Endothelial cell of umbilical vein (primary cell): Measurements from ENCODE around the gene GGT6. TPM values are rescaled to one million over a fixed set of nuclear protein-coding genes. Genes with fewer than 3 reads are reported as not detected.
A peak's percentile ranks its signal among the peaks of the same experiment; 100 is the strongest.

Experiments
- BruUV-seq: library from RNA; stranded (reverse); fragments of 400-500 nt; replicated peaks from 2 replicates; lab custom pipeline; 2021; lab: Mats Ljungman, UMichigan
- CTCF ChIA-PET: fragments of 300-600, 350-600 bp; sonication (Branson Sonifier 250); formaldehyde crosslinking; loops from one replicate; lab custom pipeline; 2021; ENCODE audit warnings: antibody characterized with exemption, inconsistent platforms; lab: Charles Lee
- POLR2A ChIA-PET: fragments of 300-600, 350-600 bp; sonication (Branson Sonifier 250); formaldehyde crosslinking; loops from one replicate; lab custom pipeline; 2021; ENCODE audit warnings: antibody characterized with exemption, inconsistent platforms; lab: Charles Lee
- DNase-seq: peaks from one replicate; pipeline ENCODE4 v3.0.0-alpha.2; 2011; ENCODE audit warnings: low read depth, low spot score
- FAIRE-seq: peaks from 2 replicates; lab custom pipeline; 2011; peaks lifted over from hg19 to GRCh38; lab: Jason Lieb, UNC
- H2AFZ ChIP-seq: 2 replicates; pipeline ENCODE4 v1.6.0; 2012; ENCODE audit warnings: low read depth, low read length, control low read depth, inconsistent platforms
- H3K27ac ChIP-seq: 2 replicates; pipeline ENCODE4 v1.5.1; 2011; ENCODE audit warnings: low read depth, mild to moderate bottlenecking, control low read depth, low read length, moderate library complexity; ENCODE audit not compliant: insufficient read depth
- H3K27me3 ChIP-seq, 2 experiments: 2 replicates each; pipeline versions ENCODE4 v1.6.0 to v1.6.1; 2011; ENCODE audit warnings: low read length in 2 of 2, mixed read lengths in 1 of 2; ENCODE audit not compliant: control insufficient read depth in 2 of 2, insufficient read depth in 2 of 2
- H3K36me3 ChIP-seq, 2 experiments: 2 replicates in 1 of 2; 3 replicates in 1 of 2; pipeline ENCODE4 v1.5.1; 2011; ENCODE audit warnings: low read length in 2 of 2, mild to moderate bottlenecking in 1 of 2, moderate library complexity in 1 of 2; ENCODE audit not compliant: control insufficient read depth in 2 of 2, insufficient read depth in 2 of 2; ENCODE audit errors: extremely low read depth in 1 of 2
- H3K4me1 ChIP-seq: 3 replicates; pipeline ENCODE4 v1.5.1; 2011; ENCODE audit warnings: mild to moderate bottlenecking, low read length; ENCODE audit not compliant: control insufficient read depth, insufficient read depth; ENCODE audit errors: extremely low read depth
- H3K4me2 ChIP-seq: 2 replicates; pipeline ENCODE4 v1.6.1; 2011; ENCODE audit warnings: low read length, control low read depth, mixed read lengths; ENCODE audit not compliant: insufficient read depth
- H3K4me3 ChIP-seq, 3 experiments: fragments of 200-600 bp in 1 of 3; sonication (generic), shearing (Covaris generic) in 1 of 3; replicated peaks in 1 of 3; 2 replicates each; pipeline ENCODE4 v1.5.1; 2011 to 2016; ENCODE audit warnings: control low read depth in 3 of 3, low read length in 3 of 3, mild to moderate bottlenecking in 2 of 3, inconsistent platforms in 1 of 3, low read depth in 1 of 3, moderate library complexity in 1 of 3; ENCODE audit not compliant: insufficient read depth in 1 of 3
- H3K79me2 ChIP-seq: 2 replicates; pipeline ENCODE4 v1.6.0; 2012; ENCODE audit warnings: low read length, inconsistent platforms; ENCODE audit not compliant: control insufficient read depth, insufficient read depth
- H3K9ac ChIP-seq: replicated peaks from 2 replicates; pipeline ENCODE3; 2011; ENCODE audit warnings: low read length, control low read depth; ENCODE audit not compliant: insufficient read depth; ENCODE audit errors: extremely low read depth
- H3K9me1 ChIP-seq: replicated peaks from 3 replicates; pipeline ENCODE4 v1.6.0; 2011; ENCODE audit warnings: mild to moderate bottlenecking, low read length; ENCODE audit not compliant: control insufficient read depth, insufficient read depth; ENCODE audit errors: extremely low read depth
- H3K9me3 ChIP-seq: replicated peaks from 2 replicates; pipeline ENCODE4 v1.5.1; 2012; ENCODE audit warnings: low read length, inconsistent platforms; ENCODE audit not compliant: control insufficient read depth, insufficient read depth
- H4K20me1 ChIP-seq: replicated peaks from 2 replicates; pipeline ENCODE3; 2011; ENCODE audit warnings: mild to moderate bottlenecking, low read length; ENCODE audit not compliant: control insufficient read depth, insufficient read depth; ENCODE audit errors: extremely low read depth
- EZH2 ChIP-seq: IDR thresholded peaks from 2 replicates; pipeline ENCODE4 v1.6.1; 2012; ENCODE audit warnings: borderline replicate concordance, low read depth, mild to moderate bottlenecking, moderate library complexity, low read length, inconsistent platforms; ENCODE audit not compliant: severe bottlenecking
- FOS ChIP-seq: IDR thresholded peaks from 2 replicates; pipeline ENCODE4 v1.6.1; 2011; ENCODE audit warnings: mild to moderate bottlenecking, low read length, moderate library complexity, borderline replicate concordance; ENCODE audit not compliant: insufficient read depth
- GATA2 ChIP-seq: IDR thresholded peaks from 2 replicates; pipeline ENCODE4 v1.7.0; 2011; ENCODE audit warnings: low read depth, mild to moderate bottlenecking, moderate library complexity, mixed read lengths, low read length; ENCODE audit not compliant: insufficient read length, insufficient read depth
- JUN ChIP-seq: IDR thresholded peaks from 2 replicates; pipeline ENCODE4 v1.6.1; 2011; ENCODE audit warnings: borderline replicate concordance, low read depth; ENCODE audit not compliant: insufficient read length, insufficient read depth
- MYC ChIP-seq: IDR thresholded peaks from one replicate; pipeline ENCODE4 v1.6.1; 2011; ENCODE audit warnings: mild to moderate bottlenecking, low read depth, low read length
- POLR2A ChIP-seq: IDR thresholded peaks from 2 replicates; pipeline ENCODE4 v1.6.1; 2012; ENCODE audit warnings: low read depth, mild to moderate bottlenecking, control low read depth, low read length
- POLR2AphosphoS5 ChIP-seq: IDR thresholded peaks from 2 replicates; pipeline ENCODE4 v1.6.1; 2012; ENCODE audit warnings: low read depth, mild to moderate bottlenecking, control low read depth, low read length, moderate library complexity; ENCODE audit not compliant: insufficient read depth
- dilution Hi-C: fragments of 300-500 bp; cut with MboI; formaldehyde crosslinking; loops from one replicate; pipeline ENCODE4 v1.15.0; 2019; ENCODE audit warnings: low sequenced_read_pairs; ENCODE audit not compliant: extremely low pct_ligation_motif_present
- intact Hi-C: fragments of 100-400 bp; cut with micrococcal nuclease; formaldehyde crosslinking; loops from one replicate; pipeline ENCODE4 v1.10.0; 2022
- polyA plus RNA-seq, 4 experiments: library from polyadenylated mRNA; depleted of rRNA in 3 of 4; stranded (reverse) in 3 of 4; unstranded in 1 of 4; fragments of >200 nt; gene quantifications; 2 replicates each; pipeline versions ENCODE4 v1.2.1 to v1.2.3, GENCODE V29; 2011 to 2012; ENCODE audit warnings: missing spikeins in 1 of 4
- total RNA-seq: library from RNA; stranded (reverse); gene quantifications from 2 replicates; pipeline ENCODE4 v1.2.3, GENCODE V29; 2021
- TF ChIP-seq, protein P1 (sequence below): IDR thresholded peaks from 2 replicates; pipeline ENCODE4 v1.6.1; 2011; ENCODE audit not compliant: insufficient read depth, insufficient read length
- TF ChIP-seq, protein P2 (sequence below), 2 donors: IDR thresholded peaks; 1 replicate in 1 of 2; 2 replicates in 1 of 2; pipeline ENCODE4 v1.5.1; 2011; ENCODE audit warnings: low read length in 2 of 2, mild to moderate bottlenecking in 2 of 2, moderate library complexity in 2 of 2, control low read depth in 1 of 2, inconsistent platforms in 1 of 2, low read depth in 1 of 2; ENCODE audit not compliant: insufficient read depth in 1 of 2; ENCODE audit errors: extremely low read depth in 1 of 2

Gene GGT6
- total and polyA plus RNA-seq, 2 donors (not counting 3 experiments of a cell fraction or from before 2014, with no cell fraction given), result not detected

DNA sequence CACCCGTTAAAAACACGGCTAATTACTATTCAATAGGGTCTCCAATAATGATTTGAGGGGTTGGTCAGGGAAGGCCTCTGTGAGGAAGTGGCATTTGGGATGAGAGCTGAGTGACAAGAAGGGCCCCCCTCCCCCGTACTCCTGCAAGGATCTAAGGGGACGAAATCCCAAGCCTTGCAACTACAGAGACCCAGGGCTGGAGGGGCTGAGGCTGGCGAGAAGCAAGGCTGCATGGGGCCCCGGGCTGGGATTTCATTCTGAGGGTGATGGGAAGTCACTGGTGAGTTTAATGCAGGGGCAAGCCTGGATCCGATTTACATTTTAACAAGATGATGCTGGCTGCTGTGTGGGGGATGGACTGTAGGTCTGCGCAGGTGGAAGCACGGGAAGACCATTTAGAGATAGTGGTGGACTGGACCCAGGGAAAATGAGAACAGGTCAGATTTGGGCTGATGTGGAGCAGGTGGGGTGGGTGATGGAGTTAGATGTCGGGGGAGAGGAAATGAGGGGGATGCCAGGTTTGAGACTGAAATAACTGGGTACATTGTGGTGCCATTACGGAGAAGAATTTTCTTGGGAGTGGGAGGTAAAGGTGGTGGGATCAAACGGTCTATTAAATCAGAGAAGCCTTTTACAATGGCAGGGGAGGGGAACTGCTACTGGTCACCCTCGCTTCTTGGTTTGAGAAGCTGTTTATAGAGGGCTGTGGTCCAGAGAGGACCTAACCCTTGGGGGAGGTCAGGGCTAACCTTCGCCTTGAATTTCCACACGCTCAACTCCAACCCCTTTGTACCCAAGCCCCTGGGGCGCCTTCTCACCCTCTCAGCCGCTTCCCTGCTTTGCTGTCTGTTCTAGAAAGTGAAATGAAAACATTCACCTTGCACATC lies 4.3 kb downstream of the GGT6 start:
- Histone ChIP-seq H2AFZ (peak overlapping the region; percentile 74), H3K9me1 (no peaks in the 10 kb centered on the region), H4K20me1 (no peaks in the 10 kb centered on the region), H3K4me3 (peak overlapping the region in 2 of 3 experiments; percentile 57 to 84), H3K4me2 (peak overlapping the region; percentile 72), H3K4me1 (peaks cover 17% of the 10 kb centered on the region), H3K79me2 (peaks cover 20% of the 10 kb centered on the region), H3K27ac (peak overlapping the region; percentile 57), H3K36me3 (peaks cover 2 to 10% of the 10 kb centered on the region in 2 experiments), H3K27me3 (no peaks in the 10 kb centered on the region), H3K9me3 (no peaks in the 10 kb centered on the region), H3K9ac (peak overlapping the region; percentile 56)
- CTCF ChIA-PET, result interaction anchor here (1.0 to 3.9 kb wide), 6 partner anchors 9 to 135 kb away, joined by 3 to 31 read pairs (median 6); no protein-coding TSS in a partner anchor
- intact Hi-C loops (no loop called here), dilution Hi-C loops (no loop called here)
- no TSS peak for BruUV-seq
- no peak for TF ChIP-seq MYC
- no peak for TF ChIP-seq JUN
- no peak for TF ChIP-seq GATA2
- no peak for TF ChIP-seq EZH2
- TF ChIP-seq POLR2AphosphoS5, result no peak
- TF ChIP-seq POLR2A, result no peak
- no peak for TF ChIP-seq FOS
- TF ChIP-seq, protein P1, sequence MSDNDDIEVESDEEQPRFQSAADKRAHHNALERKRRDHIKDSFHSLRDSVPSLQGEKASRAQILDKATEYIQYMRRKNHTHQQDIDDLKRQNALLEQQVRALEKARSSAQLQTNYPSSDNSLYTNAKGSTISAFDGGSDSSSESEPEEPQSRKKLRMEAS, result no peak
- TF ChIP-seq, protein P2, sequence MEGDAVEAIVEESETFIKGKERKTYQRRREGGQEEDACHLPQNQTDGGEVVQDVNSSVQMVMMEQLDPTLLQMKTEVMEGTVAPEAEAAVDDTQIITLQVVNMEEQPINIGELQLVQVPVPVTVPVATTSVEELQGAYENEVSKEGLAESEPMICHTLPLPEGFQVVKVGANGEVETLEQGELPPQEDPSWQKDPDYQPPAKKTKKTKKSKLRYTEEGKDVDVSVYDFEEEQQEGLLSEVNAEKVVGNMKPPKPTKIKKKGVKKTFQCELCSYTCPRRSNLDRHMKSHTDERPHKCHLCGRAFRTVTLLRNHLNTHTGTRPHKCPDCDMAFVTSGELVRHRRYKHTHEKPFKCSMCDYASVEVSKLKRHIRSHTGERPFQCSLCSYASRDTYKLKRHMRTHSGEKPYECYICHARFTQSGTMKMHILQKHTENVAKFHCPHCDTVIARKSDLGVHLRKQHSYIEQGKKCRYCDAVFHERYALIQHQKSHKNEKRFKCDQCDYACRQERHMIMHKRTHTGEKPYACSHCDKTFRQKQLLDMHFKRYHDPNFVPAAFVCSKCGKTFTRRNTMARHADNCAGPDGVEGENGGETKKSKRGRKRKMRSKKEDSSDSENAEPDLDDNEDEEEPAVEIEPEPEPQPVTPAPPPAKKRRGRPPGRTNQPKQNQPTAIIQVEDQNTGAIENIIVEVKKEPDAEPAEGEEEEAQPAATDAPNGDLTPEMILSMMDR (IDR thresholded peaks at IDR 0.05; ENCODE audit: extremely low read depth in 1 of 2, insufficient read depth in 1 of 2, low read depth in 1 of 2, low read length in 2 of 2), result no peak
- no peak for DNase-seq
- POLR2A ChIA-PET, result no interaction called here
- no peak for FAIRE-seq
